ENCODE data around the gene INPP4A.

The INPP4A gene

DNA sequence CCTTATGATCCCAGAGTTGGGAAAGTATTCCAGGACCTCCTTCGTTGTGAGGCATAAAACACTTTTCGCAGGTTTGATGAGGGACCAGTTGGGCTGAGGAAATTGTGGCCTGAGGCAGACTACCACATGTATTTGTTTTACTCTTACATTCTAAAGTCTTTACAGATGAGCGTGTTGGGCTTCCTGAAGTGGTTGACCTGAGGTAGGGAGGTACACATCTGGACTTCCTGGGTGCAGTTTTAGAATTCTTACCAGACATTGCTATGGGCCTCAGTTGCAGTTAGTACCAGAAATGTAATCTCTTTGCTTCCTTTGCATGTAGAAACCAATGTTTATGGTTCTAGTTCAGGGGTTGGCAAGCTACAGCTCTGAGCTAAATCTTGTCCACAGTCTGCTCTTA, 114.9 kb downstream of the INPP4A start:
- Histone ChIP-seq H3K27ac (ENCODE audit: low read depth, low read length) (no peak overlapping the region), H3K9me3 (ENCODE audit: control insufficient read depth in 1 of 2, low read length in 2 of 2) (no peaks in the 10 kb centered on the region), H3K4me3 (ENCODE audit: low read depth in 1 of 2, low read length in 2 of 2) (no peak overlapping the region), H3K36me3 (ENCODE audit: control insufficient read depth in 1 of 2, insufficient read depth in 2 of 2, low read length in 2 of 2) (peaks cover 22 to 52% of the 10 kb centered on the region in 2 donors), H3K27me3 (ENCODE audit: control insufficient read depth in 1 of 2, insufficient read depth in 2 of 2, low read length in 2 of 2) (no peaks in the 10 kb centered on the region), H3K9ac (ENCODE audit: low read depth in 1 of 2, low read length in 2 of 2) (no peak overlapping the region), H3K4me1 (ENCODE audit: control insufficient read depth in 1 of 2, insufficient read depth in 2 of 2, low read length in 2 of 2) (peaks cover 4 to 5% of the 10 kb centered on the region in 2 donors)

DNA sequence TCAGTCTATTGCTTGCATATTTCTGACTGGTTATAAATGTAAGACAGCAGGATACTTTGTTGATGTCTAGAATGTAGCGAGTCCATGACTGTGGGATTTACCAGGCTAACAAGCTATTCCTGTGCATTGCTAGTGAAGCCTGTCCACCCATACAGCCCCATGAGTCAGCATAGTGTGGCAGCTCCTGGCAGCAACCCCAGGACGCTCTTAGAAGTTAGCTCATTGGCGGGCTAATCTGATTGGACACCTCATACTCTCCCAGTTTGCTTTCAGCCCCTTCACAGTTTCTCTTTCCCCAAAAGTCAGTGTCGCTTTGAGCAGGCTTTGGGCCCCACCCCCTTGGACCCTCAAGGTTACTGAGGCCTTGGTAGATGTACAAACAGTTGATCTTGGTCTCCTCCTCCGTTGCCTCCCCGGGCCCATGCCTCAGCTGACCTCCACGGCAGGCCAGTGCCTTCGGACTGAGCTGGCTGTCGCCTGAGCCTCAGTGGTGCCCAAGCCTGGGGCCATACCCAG, 115.7 kb downstream of the INPP4A start:
- peaks cover 8 to 13% of the 10 kb centered on the region in 2 donors for H3K4me1 ChIP-seq (ENCODE audit: control insufficient read depth in 1 of 2, insufficient read depth in 2 of 2, low read length in 2 of 2)
- H3K9me3 ChIP-seq (ENCODE audit: control insufficient read depth in 1 of 2, low read length in 2 of 2): no peaks in the 10 kb centered on the region
- no peaks in the 10 kb centered on the region for H3K27me3 ChIP-seq (ENCODE audit: control insufficient read depth in 1 of 2, insufficient read depth in 2 of 2, low read length in 2 of 2)
- H3K4me3 ChIP-seq (ENCODE audit: low read depth in 1 of 2, low read length in 2 of 2): no peak overlapping the region
- no peak overlapping the region for H3K27ac ChIP-seq (ENCODE audit: low read depth, low read length)
- peaks cover 23 to 53% of the 10 kb centered on the region in 2 donors for H3K36me3 ChIP-seq (ENCODE audit: control insufficient read depth in 1 of 2, insufficient read depth in 2 of 2, low read length in 2 of 2)
- no peak overlapping the region for H3K9ac ChIP-seq (ENCODE audit: low read depth in 1 of 2, low read length in 2 of 2)

DNA sequence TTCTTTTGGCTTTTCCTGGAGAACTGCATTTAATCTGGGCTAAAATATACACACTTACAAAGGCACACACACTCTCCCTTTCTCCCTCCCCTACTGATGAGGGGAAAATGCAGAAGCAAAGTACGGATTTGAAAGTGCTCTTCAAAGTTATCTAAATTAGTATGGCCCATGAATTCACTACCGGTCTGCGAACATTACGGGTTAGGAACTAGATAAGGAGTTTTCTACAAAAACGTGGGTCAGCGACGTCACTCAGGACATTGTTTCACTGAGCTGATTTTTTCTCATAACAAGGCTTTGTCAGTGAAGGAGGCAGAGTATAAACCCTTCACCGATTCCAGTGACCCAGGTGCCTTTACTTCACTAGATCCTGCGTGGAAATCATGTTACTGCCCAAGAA, 116.4 kb downstream of the INPP4A start:
- Histone ChIP-seq H3K36me3 (ENCODE audit: control insufficient read depth in 1 of 2, insufficient read depth in 2 of 2, low read length in 2 of 2) (peaks cover 21 to 53% of the 10 kb centered on the region in 2 donors), H3K9me3 (ENCODE audit: control insufficient read depth in 1 of 2, low read length in 2 of 2) (no peaks in the 10 kb centered on the region), H3K27me3 (ENCODE audit: control insufficient read depth in 1 of 2, insufficient read depth in 2 of 2, low read length in 2 of 2) (no peaks in the 10 kb centered on the region), H3K4me3 (ENCODE audit: low read depth in 1 of 2, low read length in 2 of 2) (no peak overlapping the region), H3K9ac (ENCODE audit: low read depth in 1 of 2, low read length in 2 of 2) (no peak overlapping the region), H3K4me1 (ENCODE audit: control insufficient read depth in 1 of 2, insufficient read depth in 2 of 2, low read length in 2 of 2) (peaks cover 8 to 13% of the 10 kb centered on the region in 2 donors), H3K27ac (ENCODE audit: low read depth, low read length) (no peak overlapping the region)

DNA sequence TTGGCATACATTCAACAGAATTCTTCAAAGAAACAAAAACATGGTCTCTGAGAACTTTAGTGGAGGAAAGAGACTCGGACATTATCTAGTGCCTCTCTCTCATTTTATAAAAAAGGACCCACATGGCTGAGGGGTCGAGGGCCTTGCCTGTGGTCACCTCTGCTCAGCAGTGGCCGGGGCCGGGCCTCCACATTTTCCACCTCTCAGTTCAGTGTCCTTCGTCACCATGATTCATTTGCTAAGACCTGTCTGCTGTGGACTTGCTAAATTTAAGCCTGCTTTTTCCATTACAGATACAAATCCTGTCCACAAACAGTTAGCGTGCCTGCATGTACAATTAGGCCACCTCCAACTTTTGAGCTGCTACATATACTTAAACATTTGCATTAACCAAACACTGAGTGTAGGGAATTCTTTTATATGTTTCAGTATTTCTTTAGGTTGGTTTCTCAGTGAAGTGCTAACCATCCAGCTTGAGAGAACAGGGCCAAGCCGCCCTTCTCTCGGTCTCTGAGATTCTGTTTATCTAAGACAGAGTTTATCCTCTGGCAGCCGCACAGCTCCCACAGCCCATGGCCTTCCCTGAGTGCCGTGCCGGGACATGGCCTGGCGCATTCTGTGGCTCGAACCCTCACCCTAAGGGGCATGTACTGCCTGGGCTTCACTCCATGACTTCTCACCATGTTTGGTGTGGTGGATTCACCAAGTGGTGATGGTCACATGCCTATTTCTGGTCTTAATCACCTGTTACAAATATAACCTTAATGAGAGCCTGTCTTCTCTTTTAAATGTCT, 117.4 kb downstream of the INPP4A start:
- no peak overlapping the region for H3K27ac ChIP-seq (ENCODE audit: low read depth, low read length)
- H3K9ac ChIP-seq (ENCODE audit: low read depth in 1 of 2, low read length in 2 of 2): no peak overlapping the region
- peaks cover 8 to 13% of the 10 kb centered on the region in 2 donors for H3K4me1 ChIP-seq (ENCODE audit: control insufficient read depth in 1 of 2, insufficient read depth in 2 of 2, low read length in 2 of 2)
- peaks cover 29 to 55% of the 10 kb centered on the region in 2 donors for H3K36me3 ChIP-seq (ENCODE audit: control insufficient read depth in 1 of 2, insufficient read depth in 2 of 2, low read length in 2 of 2)
- H3K27me3 ChIP-seq (ENCODE audit: control insufficient read depth in 1 of 2, insufficient read depth in 2 of 2, low read length in 2 of 2): no peaks in the 10 kb centered on the region
- H3K9me3 ChIP-seq (ENCODE audit: control insufficient read depth in 1 of 2, low read length in 2 of 2): no peaks in the 10 kb centered on the region
- no peak overlapping the region for H3K4me3 ChIP-seq (ENCODE audit: low read depth in 1 of 2, low read length in 2 of 2)

DNA sequence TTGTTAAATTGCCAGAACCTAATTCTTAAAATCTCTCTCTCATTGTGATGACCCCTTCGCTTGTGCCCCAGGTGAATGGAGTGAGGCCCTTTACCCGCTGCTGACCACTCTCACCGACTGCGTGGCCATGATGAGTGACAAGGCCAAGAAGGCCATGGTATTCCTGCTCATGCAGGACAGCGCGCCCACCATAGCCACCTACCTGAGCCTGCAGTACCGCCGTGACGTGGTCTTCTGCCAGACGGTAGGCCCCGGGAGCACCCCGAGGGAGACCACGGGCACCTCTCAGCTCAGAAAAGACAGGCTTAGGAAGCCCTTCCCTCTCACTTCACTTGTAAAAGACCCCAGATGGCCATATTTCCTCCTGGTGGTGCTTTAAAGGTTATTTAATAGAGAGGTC, 118.7 kb downstream of the INPP4A start:
- Histone ChIP-seq H3K27ac (ENCODE audit: low read depth, low read length) (no peak overlapping the region), H3K27me3 (ENCODE audit: control insufficient read depth in 1 of 2, insufficient read depth in 2 of 2, low read length in 2 of 2) (no peaks in the 10 kb centered on the region), H3K36me3 (ENCODE audit: control insufficient read depth in 1 of 2, insufficient read depth in 2 of 2, low read length in 2 of 2) (peaks cover 32 to 58% of the 10 kb centered on the region in 2 donors), H3K9ac (ENCODE audit: low read depth in 1 of 2, low read length in 2 of 2) (no peak overlapping the region), H3K4me3 (ENCODE audit: low read depth in 1 of 2, low read length in 2 of 2) (no peak overlapping the region), H3K9me3 (ENCODE audit: control insufficient read depth in 1 of 2, low read length in 2 of 2) (no peaks in the 10 kb centered on the region), H3K4me1 (ENCODE audit: control insufficient read depth in 1 of 2, insufficient read depth in 2 of 2, low read length in 2 of 2) (peaks cover 8 to 13% of the 10 kb centered on the region in 2 donors)

DNA sequence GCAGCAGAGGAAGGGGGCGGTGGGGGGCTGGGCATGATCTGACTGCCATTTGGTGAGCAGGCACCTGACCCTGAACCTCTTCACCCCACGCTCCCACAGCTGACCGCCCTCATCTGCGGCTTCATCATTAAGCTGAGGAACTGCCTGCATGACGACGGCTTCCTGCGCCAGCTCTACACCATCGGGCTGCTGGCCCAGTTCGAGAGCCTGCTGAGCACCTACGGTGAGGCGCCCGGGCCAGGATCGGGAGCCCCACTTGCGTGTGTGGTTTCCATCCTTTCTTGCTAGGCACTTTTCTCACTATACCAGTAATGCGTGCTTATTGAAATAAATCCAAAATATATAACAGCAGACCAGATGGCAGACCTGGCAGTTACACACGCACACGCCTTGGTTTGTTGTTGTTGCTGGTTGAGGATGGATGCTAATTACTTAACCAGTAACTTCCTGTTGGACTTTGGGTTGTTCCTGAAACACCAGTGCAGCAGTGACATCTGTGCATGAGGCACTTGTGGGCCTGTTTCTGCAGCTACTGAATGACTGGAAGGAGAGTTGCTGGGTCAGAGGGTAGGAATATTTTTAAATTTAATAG, 120.0 kb downstream of the INPP4A start:
- H3K4me1 ChIP-seq (ENCODE audit: control insufficient read depth in 1 of 2, insufficient read depth in 2 of 2, low read length in 2 of 2): peaks cover 8 to 9% of the 10 kb centered on the region in 2 donors
- H3K27ac ChIP-seq (ENCODE audit: low read depth, low read length): no peak overlapping the region
- no peaks in the 10 kb centered on the region for H3K27me3 ChIP-seq (ENCODE audit: control insufficient read depth in 1 of 2, insufficient read depth in 2 of 2, low read length in 2 of 2)
- H3K4me3 ChIP-seq (ENCODE audit: low read depth in 1 of 2, low read length in 2 of 2): no peak overlapping the region
- H3K9me3 ChIP-seq (ENCODE audit: control insufficient read depth in 1 of 2, low read length in 2 of 2): no peaks in the 10 kb centered on the region
- H3K36me3 ChIP-seq (ENCODE audit: control insufficient read depth in 1 of 2, insufficient read depth in 2 of 2, low read length in 2 of 2): peaks cover 33 to 62% of the 10 kb centered on the region in 2 donors
- H3K9ac ChIP-seq (ENCODE audit: low read depth in 1 of 2, low read length in 2 of 2): no peak overlapping the region

DNA sequence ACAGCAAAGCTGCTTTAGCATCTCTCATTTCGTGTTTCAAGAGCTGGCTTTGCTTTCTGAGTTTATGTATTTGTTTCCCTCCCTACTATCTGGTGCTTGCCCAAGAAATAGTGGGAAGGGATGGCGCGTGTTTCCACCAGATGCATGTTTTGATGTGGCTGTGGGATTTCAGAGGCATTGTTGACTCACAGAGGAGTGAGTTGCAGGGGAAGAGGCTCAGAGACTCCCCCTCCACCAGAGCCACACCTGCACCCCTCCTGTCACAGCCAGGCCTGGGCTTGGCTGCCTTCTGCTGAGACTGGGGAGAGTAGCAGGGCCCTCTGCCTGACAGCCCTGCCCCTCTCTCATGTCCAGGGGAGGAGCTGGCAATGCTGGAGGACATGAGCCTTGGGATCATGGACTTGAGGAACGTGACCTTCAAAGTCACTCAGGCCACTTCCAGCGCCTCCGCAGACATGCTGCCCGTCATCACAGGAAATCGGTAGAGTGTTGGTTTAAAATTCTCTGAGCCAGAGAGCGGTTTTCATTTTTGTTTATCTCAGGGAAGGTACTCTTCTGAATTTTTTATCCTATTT, 120.7 kb downstream of the INPP4A start:
- Histone ChIP-seq H3K4me1 (ENCODE audit: control insufficient read depth in 1 of 2, insufficient read depth in 2 of 2, low read length in 2 of 2) (peaks cover 8 to 9% of the 10 kb centered on the region in 2 donors), H3K9me3 (ENCODE audit: control insufficient read depth in 1 of 2, low read length in 2 of 2) (no peaks in the 10 kb centered on the region), H3K36me3 (ENCODE audit: control insufficient read depth in 1 of 2, insufficient read depth in 2 of 2, low read length in 2 of 2) (peaks cover 40 to 69% of the 10 kb centered on the region in 2 donors), H3K9ac (ENCODE audit: low read depth in 1 of 2, low read length in 2 of 2) (no peak overlapping the region), H3K27me3 (ENCODE audit: control insufficient read depth in 1 of 2, insufficient read depth in 2 of 2, low read length in 2 of 2) (no peaks in the 10 kb centered on the region), H3K4me3 (ENCODE audit: low read depth in 1 of 2, low read length in 2 of 2) (no peak overlapping the region), H3K27ac (ENCODE audit: low read depth, low read length) (no peak overlapping the region)

DNA sequence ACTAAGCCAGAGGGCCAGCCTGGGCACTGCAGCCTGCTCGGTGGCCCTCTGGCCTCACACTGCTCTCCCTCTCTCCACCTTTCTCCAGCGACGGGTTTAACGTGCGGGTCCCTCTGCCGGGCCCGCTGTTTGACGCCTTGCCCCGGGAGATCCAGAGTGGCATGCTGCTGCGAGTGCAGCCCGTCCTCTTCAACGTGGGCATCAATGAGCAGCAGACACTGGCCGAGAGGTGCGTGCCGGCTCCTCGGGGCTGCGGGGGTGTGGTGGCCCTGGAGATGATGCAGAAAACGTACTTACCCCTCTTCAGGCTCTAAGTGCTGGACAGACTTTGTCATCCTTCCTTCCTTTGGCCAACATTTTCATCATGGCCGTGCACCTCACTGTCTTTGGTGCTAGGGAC, 121.3 kb downstream of the INPP4A start:
- no peaks in the 10 kb centered on the region for H3K27me3 ChIP-seq (ENCODE audit: control insufficient read depth in 1 of 2, insufficient read depth in 2 of 2, low read length in 2 of 2)
- H3K36me3 ChIP-seq (ENCODE audit: control insufficient read depth in 1 of 2, insufficient read depth in 2 of 2, low read length in 2 of 2): peaks cover 45 to 74% of the 10 kb centered on the region in 2 donors
- H3K4me1 ChIP-seq (ENCODE audit: control insufficient read depth in 1 of 2, insufficient read depth in 2 of 2, low read length in 2 of 2): peaks cover 8 to 9% of the 10 kb centered on the region in 2 donors
- no peak overlapping the region for H3K9ac ChIP-seq (ENCODE audit: low read depth in 1 of 2, low read length in 2 of 2)
- no peak overlapping the region for H3K4me3 ChIP-seq (ENCODE audit: low read depth in 1 of 2, low read length in 2 of 2)
- no peaks in the 10 kb centered on the region for H3K9me3 ChIP-seq (ENCODE audit: control insufficient read depth in 1 of 2, low read length in 2 of 2)
- no peak overlapping the region for H3K27ac ChIP-seq (ENCODE audit: low read depth, low read length)

DNA sequence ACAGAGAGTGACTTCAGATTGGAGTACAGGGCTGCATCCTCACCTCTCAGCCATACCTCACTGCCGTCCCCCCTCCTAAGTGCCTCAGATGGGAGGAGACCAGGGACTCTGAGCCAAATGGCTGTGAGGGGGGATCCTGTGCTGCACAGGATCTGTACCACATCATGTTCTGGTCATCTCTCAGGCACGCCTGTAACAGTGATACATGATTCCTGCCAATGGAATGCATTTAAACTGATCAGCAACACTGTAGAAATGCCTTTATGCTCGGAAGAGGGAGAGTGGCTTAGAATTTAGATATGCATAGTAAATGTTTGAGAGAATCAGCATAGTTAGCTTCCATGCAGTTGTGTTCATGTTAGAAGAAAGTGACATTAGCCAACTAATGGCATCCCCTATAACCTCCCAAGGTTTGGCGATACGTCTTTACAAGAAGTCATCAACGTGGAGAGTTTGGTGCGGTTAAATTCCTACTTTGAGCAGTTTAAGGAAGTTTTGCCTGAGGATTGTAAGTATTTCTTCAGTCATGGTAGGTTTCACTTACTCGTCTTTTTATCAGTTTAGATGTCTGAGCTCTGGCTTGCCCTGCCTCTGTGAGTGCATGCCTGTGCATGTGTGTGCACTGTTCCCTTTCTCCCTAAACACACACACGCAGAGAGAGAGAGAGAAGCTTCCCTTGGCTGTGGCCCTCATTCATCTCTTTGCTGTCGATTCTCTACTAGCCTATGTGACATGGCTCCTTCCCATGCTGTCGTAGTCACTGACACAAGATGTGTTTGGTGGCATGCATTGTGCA, 123.7 kb downstream of the INPP4A start:
- Histone ChIP-seq H3K9me3 (ENCODE audit: control insufficient read depth in 1 of 2, low read length in 2 of 2) (no peaks in the 10 kb centered on the region), H3K27ac (ENCODE audit: low read depth, low read length) (no peak overlapping the region), H3K36me3 (ENCODE audit: control insufficient read depth in 1 of 2, insufficient read depth in 2 of 2, low read length in 2 of 2) (peaks cover 48 to 93% of the 10 kb centered on the region in 2 donors), H3K4me1 (ENCODE audit: control insufficient read depth in 1 of 2, insufficient read depth in 2 of 2, low read length in 2 of 2) (peaks cover 8 to 9% of the 10 kb centered on the region in 2 donors), H3K4me3 (ENCODE audit: low read depth in 1 of 2, low read length in 2 of 2) (no peak overlapping the region), H3K27me3 (ENCODE audit: control insufficient read depth in 1 of 2, insufficient read depth in 2 of 2, low read length in 2 of 2) (no peaks in the 10 kb centered on the region), H3K9ac (ENCODE audit: low read depth in 1 of 2, low read length in 2 of 2) (no peak overlapping the region)

Data from duodenal mucosa (tissue), 2 donors.